NT2/D1 (cell line): ENCODE data around the gene FBXO38.

ENCODE experiments used
- DNase-seq: peaks from one replicate; pipeline ENCODE4 v3.0.0-alpha.2; 2011; ENCODE audit warnings: low read depth, low spot score
- H3K27me3 ChIP-seq: 2 replicates; pipeline ENCODE4 v1.6.0; 2011; ENCODE audit warnings: mild to moderate bottlenecking; ENCODE audit not compliant: insufficient read length, insufficient read depth
- H3K36me3 ChIP-seq: 2 replicates; pipeline ENCODE4 v1.6.1; 2011; ENCODE audit warnings: mild to moderate bottlenecking, low read length, mixed read lengths; ENCODE audit not compliant: insufficient read depth, insufficient read length
- H3K4me1 ChIP-seq: 2 replicates; pipeline ENCODE4 v1.5.1; 2011; ENCODE audit not compliant: insufficient read depth, insufficient read length
- H3K4me3 ChIP-seq: 2 replicates; pipeline ENCODE4 v1.5.1; 2011; ENCODE audit warnings: low read depth; ENCODE audit not compliant: insufficient read length
- H3K9ac ChIP-seq: 2 replicates; pipeline ENCODE4 v1.6.0; 2011; ENCODE audit warnings: low read depth; ENCODE audit not compliant: insufficient read length
- H3K9me3 ChIP-seq: 2 replicates; pipeline ENCODE4 v1.5.1; 2011; ENCODE audit warnings: mild to moderate bottlenecking, low read length; ENCODE audit not compliant: insufficient read depth
- SUZ12 ChIP-seq: IDR thresholded peaks from 2 replicates; pipeline ENCODE4 v1.6.1; 2011; ENCODE audit not compliant: insufficient read length, insufficient read depth; ENCODE audit errors: extremely low read depth
- YY1 ChIP-seq: IDR thresholded peaks from 2 replicates; pipeline ENCODE4 v1.6.1; 2011; ENCODE audit not compliant: insufficient read length, insufficient read depth
- ZNF274 ChIP-seq: IDR thresholded peaks from 2 replicates; pipeline ENCODE4 v1.6.1; 2011; ENCODE audit warnings: mild to moderate bottlenecking, low read depth, low read length

Gene FBXO38

DNA sequence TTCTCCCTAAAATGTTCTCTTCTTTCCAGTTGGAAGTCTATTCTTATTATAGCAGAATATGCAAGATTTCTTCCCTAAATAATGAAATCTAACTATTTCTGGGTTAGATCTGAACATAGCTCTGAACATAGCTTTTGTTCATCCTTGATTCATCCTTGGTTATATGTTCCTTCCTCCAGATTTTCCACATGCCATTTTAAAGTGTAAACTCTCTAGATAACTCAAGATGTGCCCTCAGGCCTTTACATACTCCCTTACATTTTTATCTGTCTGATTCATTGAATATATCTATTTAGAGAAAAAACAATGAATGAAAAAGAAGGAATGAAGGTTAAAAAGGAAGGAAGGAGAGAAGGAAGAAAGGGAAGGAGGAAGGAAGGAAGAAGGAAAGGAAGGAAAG is 100.9 kb downstream of the FBXO38 start:
- Histone ChIP-seq H3K9me3 (no peaks in the 10 kb centered on the region), H3K27me3 (no peaks in the 10 kb centered on the region), H3K9ac (no peak overlapping the region), H3K36me3 (no peaks in the 10 kb centered on the region), H3K4me3 (no peak overlapping the region), H3K4me1 (no peaks in the 10 kb centered on the region)
- TF ChIP-seq YY1 = no peak
- DNase-seq = no peak

DNA sequence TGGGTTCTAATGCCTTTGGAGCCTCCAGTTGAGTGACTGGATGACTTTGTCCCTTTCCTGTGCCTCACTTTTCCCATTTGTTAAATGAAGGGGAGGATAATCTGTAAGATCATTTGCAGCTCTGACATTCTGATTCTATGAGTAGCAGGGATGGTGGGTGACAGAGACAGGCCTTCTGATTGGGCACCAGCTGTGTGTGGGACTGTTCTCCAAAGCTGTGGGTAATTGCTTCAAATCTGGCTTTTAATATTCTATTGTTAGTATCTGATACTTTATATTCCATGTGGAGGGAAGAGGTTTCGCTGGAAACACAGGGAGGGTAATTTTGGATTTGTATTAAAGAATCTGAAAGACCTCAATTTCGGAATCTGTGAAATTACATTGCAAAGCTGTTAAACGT is 102.7 kb downstream of the FBXO38 start:
- Histone ChIP-seq H3K9me3 (no peaks in the 10 kb centered on the region), H3K27me3 (no peaks in the 10 kb centered on the region), H3K4me3 (no peak overlapping the region), H3K4me1 (no peaks in the 10 kb centered on the region), H3K36me3 (no peaks in the 10 kb centered on the region), H3K9ac (no peak overlapping the region)
- no peak for DNase-seq
- TF ChIP-seq SUZ12 (no peak), YY1 (no peak), ZNF274 (no peak)

GRCh38 chr5:148488757-148489156 is 105.0 kb downstream of the FBXO38 start:
- Histone ChIP-seq H3K9ac (no peak overlapping the region), H3K27me3 (no peaks in the 10 kb centered on the region), H3K36me3 (no peaks in the 10 kb centered on the region), H3K4me1 (no peaks in the 10 kb centered on the region), H3K9me3 (no peaks in the 10 kb centered on the region), H3K4me3 (no peak overlapping the region)
- TF ChIP-seq ZNF274 = no peak
- TF ChIP-seq SUZ12 = no peak
- TF ChIP-seq YY1 = no peak
- no peak for DNase-seq

DNA sequence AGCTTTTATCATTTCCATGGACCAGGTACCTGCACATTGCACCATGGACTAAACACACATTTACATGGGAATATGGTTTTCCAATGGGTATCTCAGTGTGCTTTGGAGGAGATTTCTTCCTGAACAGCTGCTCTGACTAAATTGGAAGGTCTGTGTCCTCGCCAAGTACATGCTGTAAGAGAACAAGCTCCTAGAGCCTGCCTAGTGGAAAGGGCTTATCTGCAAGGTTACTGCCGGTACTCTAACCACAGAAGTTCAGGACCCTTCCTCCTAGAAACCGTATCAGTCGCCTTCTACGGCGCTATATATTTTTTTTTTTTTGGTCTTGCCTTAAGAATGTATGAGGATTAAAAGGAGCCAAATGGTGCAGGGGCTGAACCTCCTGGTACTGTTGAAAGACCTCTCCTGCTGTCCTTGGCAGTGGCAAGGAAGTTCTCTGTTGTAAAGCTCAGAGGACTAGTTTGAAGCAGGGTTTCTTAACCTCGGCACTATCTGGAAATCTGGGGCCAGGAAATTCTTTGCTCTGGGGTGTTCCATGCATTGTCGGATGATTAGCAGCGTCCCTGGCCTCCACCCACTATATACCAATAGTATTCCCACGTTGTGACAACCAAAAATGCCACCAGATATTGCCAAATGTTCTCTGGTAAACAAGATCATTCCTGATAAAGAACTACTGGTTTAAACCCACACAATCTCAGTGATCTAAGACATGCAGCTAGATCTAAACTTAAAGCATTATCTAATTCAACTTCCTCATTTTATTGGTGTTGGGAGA is 107.4 kb downstream of the FBXO38 start:
- H3K27me3 ChIP-seq = no peaks in the 10 kb centered on the region
- no peak overlapping the region for H3K4me3 ChIP-seq
- no peaks in the 10 kb centered on the region for H3K4me1 ChIP-seq
- TF ChIP-seq YY1 (no peak), ZNF274 (no peak), SUZ12 (no peak)
- no peak for DNase-seq
- no peaks in the 10 kb centered on the region for H3K36me3 ChIP-seq
- H3K9ac ChIP-seq = no peak overlapping the region
- no peaks in the 10 kb centered on the region for H3K9me3 ChIP-seq

- no peaks in the 10 kb centered on the region for H3K9me3 ChIP-seq
- no peaks in the 10 kb centered on the region for H3K4me1 ChIP-seq
- no peaks in the 10 kb centered on the region for H3K27me3 ChIP-seq
- no peak overlapping the region for H3K9ac ChIP-seq
- TF ChIP-seq YY1 (no peak), ZNF274 (no peak), SUZ12 (no peak)
- DNase-seq = no peak
- H3K36me3 ChIP-seq = no peaks in the 10 kb centered on the region
- no peak overlapping the region for H3K4me3 ChIP-seq
Measured at GRCh38 chr5:148491793-148492184, 108.0 kb downstream of the FBXO38 start.

DNA sequence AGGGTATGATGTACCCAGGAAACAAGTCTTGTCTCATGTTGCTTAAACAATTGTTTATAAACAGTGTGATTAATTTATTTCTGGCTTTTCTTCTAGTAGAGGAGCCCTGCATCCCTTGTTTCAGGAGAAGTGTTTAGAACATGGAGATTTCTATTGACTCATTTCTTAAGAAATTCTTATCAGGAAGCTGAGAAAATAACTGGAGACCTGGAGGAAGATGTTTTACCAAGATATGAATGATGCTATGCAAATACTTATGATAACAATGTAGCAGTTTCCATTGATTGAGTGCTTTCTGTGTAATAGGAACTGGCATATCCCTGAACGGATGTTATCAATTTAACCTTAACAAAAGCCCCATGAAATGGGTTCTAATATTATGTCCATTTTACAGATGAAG is 108.6 kb downstream of the FBXO38 start:
- no peak overlapping the region for H3K9ac ChIP-seq
- no peak overlapping the region for H3K4me3 ChIP-seq
- no peak for TF ChIP-seq YY1
- no peak for TF ChIP-seq SUZ12
- TF ChIP-seq ZNF274 = no peak
- no peaks in the 10 kb centered on the region for H3K36me3 ChIP-seq
- H3K4me1 ChIP-seq = no peaks in the 10 kb centered on the region
- no peaks in the 10 kb centered on the region for H3K27me3 ChIP-seq
- DNase-seq = no peak
- no peaks in the 10 kb centered on the region for H3K9me3 ChIP-seq
